Embryonic facial prominence (tissue), 1 donor: Measurements from ENCODE around the gene LANCL2.
"Not testable (repeated sequence)": the region's sequence is repeated elsewhere in the genome, so short reads cannot be mapped to it uniquely, and the experiment has no call there.

Experiments
- DNase-seq: peaks from one replicate; pipeline ENCODE4 v3.0.0-alpha.2; 2016; ENCODE audit errors: extremely low spot score

Gene LANCL2

DNA sequence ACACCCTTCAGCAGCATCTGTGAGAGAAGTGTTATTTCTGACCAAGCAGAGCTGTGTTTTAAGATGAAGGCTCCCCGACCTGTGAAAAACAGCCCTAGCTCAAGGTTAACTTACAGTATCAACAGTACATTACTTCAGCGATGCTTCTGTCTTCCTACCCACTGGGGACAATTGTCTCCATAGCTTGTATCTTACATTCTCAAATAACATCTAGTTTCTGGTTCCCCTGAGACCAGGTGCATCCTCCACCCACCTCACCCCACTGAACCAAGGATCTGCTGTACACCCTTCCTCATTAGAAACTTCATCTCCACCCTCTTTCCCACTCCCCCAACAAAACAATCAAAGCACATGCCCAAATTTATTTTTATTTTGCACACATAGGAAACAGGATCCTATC is 105.1 kb downstream of the LANCL2 start:
- DNase-seq: no peak

DNA sequence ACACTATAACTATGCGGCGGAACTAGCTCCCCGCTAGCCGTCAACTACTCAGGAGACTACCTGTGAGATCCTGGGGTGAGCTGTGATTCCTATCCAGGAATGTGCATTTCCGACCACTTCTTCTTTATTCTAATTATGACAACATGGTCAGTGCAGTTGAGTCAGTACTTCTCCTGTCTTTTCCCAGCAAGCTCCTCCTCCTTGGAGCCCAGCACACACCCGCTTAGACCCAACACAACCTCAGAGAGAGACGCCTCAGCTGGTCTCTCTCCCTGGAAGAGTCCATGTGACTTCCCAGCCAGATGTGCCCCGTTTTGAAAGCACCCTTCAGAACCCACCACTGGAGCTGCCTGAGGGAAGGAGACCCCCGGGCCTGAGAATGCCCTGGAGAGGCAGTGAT is 106.5 kb downstream of the LANCL2 start:
- not testable (repeated sequence) for DNase-seq

DNA sequence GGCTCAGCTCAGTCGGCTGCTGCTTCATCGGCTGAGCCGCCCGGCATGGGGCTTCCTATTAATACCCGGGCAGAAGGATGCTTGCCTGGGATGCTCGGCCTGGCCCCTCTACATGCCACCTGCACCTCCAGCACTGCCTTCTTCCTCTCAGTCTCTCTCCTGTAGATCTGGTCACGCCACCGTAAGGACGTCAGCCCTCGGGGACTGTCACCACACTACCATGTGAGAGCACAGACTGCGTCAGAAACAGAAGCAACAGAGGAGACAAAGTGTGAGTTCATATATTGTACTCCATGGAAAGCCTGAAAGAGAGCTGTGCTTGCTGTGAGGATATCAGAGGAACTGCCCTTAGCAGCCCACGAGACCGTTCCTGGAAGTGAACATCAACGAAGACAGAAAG is 107.3 kb downstream of the LANCL2 start:
- not testable (repeated sequence) for DNase-seq

GRCh38 chr7:55472928-55473725 is 108.0 kb downstream of the LANCL2 start:
- no peak for DNase-seq

- DNase-seq: no peak
Observed at GRCh38 chr7:55473932-55474331, 108.8 kb downstream of the LANCL2 start.

DNA sequence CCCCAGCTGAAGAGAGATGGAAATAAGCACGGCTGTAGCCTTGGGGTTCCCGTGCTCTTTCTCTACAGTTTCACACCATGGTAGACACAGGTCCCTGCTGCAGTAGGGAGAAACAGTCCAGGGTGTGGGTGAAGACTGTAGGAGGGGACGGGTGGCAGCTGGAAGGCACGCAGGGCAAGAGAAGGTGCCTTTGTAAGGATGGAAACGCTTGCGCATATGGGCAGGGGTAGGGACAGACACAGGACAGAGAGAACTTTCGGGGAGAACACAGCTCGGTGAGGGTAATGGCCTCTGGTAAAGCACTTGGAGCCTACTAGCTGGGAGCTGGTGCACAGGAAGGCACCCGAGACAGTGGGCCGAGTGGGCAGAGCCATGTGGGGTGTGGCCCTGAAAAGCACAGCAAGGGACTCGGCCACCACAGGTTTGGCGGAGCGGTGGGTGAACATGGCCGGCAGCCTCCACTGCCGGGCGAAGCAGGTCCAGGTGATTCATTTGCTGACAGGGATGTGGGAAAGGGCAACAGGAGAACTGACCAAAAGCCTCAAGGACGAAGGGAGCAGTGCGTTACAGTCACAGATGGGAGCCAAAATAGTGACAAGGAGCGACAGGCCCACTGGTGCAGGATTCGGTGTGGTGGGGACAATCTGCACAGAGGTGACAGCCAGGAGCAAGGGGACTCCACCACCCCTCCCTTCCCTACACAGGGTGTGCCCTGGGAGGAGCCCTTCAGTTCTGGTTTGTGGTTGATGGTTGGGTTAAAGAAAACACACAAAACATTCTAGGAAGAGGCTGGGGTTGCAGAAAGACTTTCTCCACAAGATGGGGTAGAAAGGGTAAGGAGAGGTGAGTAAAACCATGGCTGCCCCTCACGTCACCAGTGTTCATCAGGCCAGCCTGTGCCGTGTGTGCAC is 110.1 kb downstream of the LANCL2 start:
- DNase-seq: no peak

- DNase-seq: no peak
Observed at GRCh38 chr7:55475855-55476803, 111.0 kb downstream of the LANCL2 start.

- no peak for DNase-seq
Observed at GRCh38 chr7:55476852-55477780, 112.0 kb downstream of the LANCL2 start.

DNA sequence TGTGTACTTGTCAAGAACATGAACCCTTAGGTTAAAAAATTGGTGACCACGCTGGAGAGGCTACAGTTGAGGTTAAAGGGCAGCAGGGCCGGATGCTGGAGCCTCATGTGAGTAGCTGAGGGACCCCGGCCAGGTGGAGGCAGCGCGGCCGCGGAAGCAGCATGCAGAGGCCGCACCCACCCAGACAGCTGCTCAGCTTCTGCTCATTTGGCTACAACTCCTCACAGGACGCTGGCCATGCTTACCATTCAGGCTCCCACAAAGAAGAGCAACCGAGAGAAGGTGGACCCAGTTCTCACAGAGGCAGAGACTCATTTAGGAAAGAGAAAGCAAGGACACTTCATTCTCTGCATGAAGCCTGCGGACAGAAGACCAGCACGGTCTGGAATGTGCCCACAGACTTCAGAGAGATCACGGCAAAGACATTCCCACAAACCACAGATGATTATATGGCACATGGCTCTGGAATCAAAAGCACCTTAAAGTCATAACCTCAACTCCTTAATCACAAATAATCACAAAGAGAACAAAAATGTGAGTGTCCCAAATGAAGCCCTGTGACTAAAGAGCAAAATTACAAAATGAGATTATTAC is 112.7 kb downstream of the LANCL2 start:
- DNase-seq: no peak

DNA sequence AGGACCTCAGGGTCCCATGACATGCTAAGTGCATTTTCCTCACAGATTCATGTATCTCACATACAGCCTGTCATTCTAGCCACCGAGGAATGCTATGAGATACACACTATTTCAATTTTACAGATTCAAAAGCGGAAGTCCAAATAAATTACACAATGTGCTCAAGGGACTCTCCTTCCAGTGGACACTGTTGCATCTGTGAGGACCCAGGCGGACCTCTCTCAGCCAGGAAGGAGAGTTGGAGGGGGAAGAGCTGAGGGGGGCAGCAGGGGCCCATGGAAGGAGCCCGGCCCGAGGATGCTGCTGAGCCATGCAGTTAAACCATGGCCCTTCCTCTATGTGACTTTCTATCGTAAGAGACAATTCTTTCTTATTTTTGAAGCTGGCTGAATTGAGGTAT is 113.6 kb downstream of the LANCL2 start:
- DNase-seq: no peak

DNA sequence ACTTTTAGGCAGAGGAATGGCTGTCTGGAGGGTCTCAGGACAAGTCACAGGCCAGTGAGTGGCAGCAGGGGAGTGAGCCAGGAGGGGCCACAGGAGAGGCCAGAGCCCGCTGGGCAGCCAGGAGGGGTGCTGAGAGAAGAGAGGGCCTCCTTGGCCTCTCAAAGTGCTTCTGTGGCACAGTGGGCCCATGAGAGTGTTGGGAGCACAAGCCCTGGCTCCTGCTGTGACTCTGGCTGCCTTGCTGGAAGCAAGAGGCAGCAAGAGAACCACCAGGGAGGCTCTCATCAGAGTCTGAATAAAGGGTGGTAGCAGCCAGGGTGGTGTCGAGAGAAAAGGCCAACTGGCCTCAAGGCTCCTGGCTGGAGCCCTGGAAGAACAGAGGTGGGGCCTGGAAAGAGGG is 116.0 kb downstream of the LANCL2 start:
- DNase-seq: no peak

GRCh38 chr7:55483046-55483445 is 117.9 kb downstream of the LANCL2 start:
- no peak for DNase-seq
